Spleen (tissue), 11 donors: ENCODE measurements around the gene ZBTB8B. TPM values are rescaled to one million over a fixed set of nuclear protein-coding genes. Genes with fewer than 3 reads are reported as not detected.

Experiments
- DNase-seq: peaks from one replicate; pipeline ENCODE4 v3.0.0-alpha.2; 2020
- H3K27ac ChIP-seq, 8 donors: fragments of 200-600 bp; sonication (generic) in 7 of 8; 1 replicate in 4 of 8; 2 replicates in 4 of 8; pipeline versions ENCODE4 v1.5.0 to v1.8.0; 2016 to 2021; ENCODE audit warnings: inconsistent platforms in 4 of 8, mild to moderate bottlenecking in 4 of 8, moderate library complexity in 1 of 8
- H3K27me3 ChIP-seq, 7 donors: fragments of 200-600 bp; sonication (generic) in 6 of 7; replicated peaks in 1 of 7; 1 replicate in 4 of 7; 2 replicates in 3 of 7; pipeline versions ENCODE4 v1.5.0 to v1.8.0; 2016 to 2021; ENCODE audit warnings: inconsistent platforms in 3 of 7, mild to moderate bottlenecking in 1 of 7
- H3K36me3 ChIP-seq, 6 donors: fragments of 200-600 bp; sonication (generic) in 5 of 6; 1 replicate in 4 of 6; 2 replicates in 2 of 6; pipeline versions ENCODE4 v1.5.0 to v1.8.0; 2016 to 2021; ENCODE audit warnings: inconsistent platforms in 2 of 6
- H3K4me1 ChIP-seq, 6 donors: fragments of 200-600 bp; sonication (generic) in 5 of 6; 1 replicate in 3 of 6; 2 replicates in 3 of 6; pipeline versions ENCODE4 v1.5.0 to v1.8.0; 2016 to 2021; ENCODE audit warnings: inconsistent platforms in 3 of 6
- H3K4me3 ChIP-seq, 8 donors: fragments of 200-600 bp; sonication (generic) in 7 of 8; 1 replicate in 4 of 8; 2 replicates in 4 of 8; pipeline versions ENCODE4 v1.5.0 to v1.8.0; 2016 to 2021; ENCODE audit warnings: inconsistent platforms in 4 of 8, mild to moderate bottlenecking in 4 of 8, moderate library complexity in 2 of 8
- H3K9me3 ChIP-seq, 8 donors: fragments of 200-600 bp; sonication (generic) in 7 of 8; 1 replicate in 4 of 8; 2 replicates in 4 of 8; pipeline versions ENCODE4 v1.5.0 to v1.8.0; 2016 to 2021; ENCODE audit warnings: inconsistent platforms in 4 of 8
- POLR2A ChIP-seq, 3 donors: fragments of 450-650 bp; IDR thresholded peaks; one replicate each; pipeline ENCODE4 v1.5.1; 2017; ENCODE audit warnings: antibody characterized with exemption in 3 of 3, mild to moderate bottlenecking in 1 of 3
- POLR2AphosphoS5 ChIP-seq, 3 donors: sonication (generic); formaldehyde crosslinking; IDR thresholded peaks; one replicate each; pipeline ENCODE4 v1.5.1; 2017; ENCODE audit warnings: antibody characterized with exemption in 3 of 3
- WGBS, 5 donors: extraction: QIAGEN DNeasy Blood & Tissue Kit in 3 of 5; methylation state at CpG; one replicate each; pipeline versions ENCODE4 v1.1.5 to v1.1.7; 2013 to 2018; 5-methylcytosine and 5-hydroxymethylcytosine counted together
- intact Hi-C: fragments of 100-400 bp; cut with DNase I; formaldehyde crosslinking; loops from one replicate; pipeline ENCODE4 v1.15.0; 2023; ENCODE audit warnings: low total_unique reads
- polyA plus RNA-seq, 3 donors: library from polyadenylated mRNA; stranded (reverse); fragments of 200-250 nt; gene quantifications; one replicate each; pipeline ENCODE4 v1.2.1, GENCODE V29; 2013
- total RNA-seq, 7 donors: library from RNA; depleted of rRNA in 3 of 7; stranded (reverse); fragments of >200 nt in 3 of 7; fragmentation: NEBNext Ultra II Directional in 4 of 7; extraction: Animal tissue kit (Norgen Biotek cat#: 25700) in 4 of 7; gene quantifications; one replicate each; pipeline versions ENCODE4 v1.1.0 to v1.2.1, GENCODE V29; 2016 to 2021
- TF ChIP-seq, protein P1 (sequence below), 11 experiments: fragments of 200-600 bp in 7 of 11; fragments of 450-650 bp in 4 of 11; sonication (generic) in 4 of 11; IDR thresholded peaks in 8 of 11; conservative IDR thresholded peaks in 3 of 11; 1 replicate in 7 of 11; 2 replicates in 4 of 11; pipeline versions ENCODE4 v1.4.0 to v1.8.0; 2016 to 2021; ENCODE audit warnings: antibody characterized with exemption in 11 of 11, inconsistent platforms in 4 of 11, mild to moderate bottlenecking in 1 of 11
- donor health status: healthy with polysubstance abuse.
- donor health status: DM: no; HTN: no; CAD: no; lungs with moderate emphysema.
- donor health status: DM: no; HTN: no; CAD: no.
- donor health status: Bipolar disorder and iron deficiency.
- donor health status: healthy.
- donor health status: DM: no; HTN: no; CAD: no.
- donor health status: DM: yes; HTN: yes; CAD: no.

The ZBTB8B gene
- total and polyA plus RNA-seq, 10 donors: under 0.01 TPM; not detected in 9

- DNase-seq: no peak
- H3K36me3 ChIP-seq: no peaks in the 10 kb centered on the region
- peaks cover 0 to 21% (median 0%) of the 10 kb centered on the region in 7 donors for H3K27me3 ChIP-seq
- intact Hi-C loops: no loop called here
- H3K4me1 ChIP-seq: no peaks in the 10 kb centered on the region
- no peak overlapping the region for H3K27ac ChIP-seq
- WGBS, 5 donors: 77 to 86% (median 81%) methylated on average over 1 of the region's 1 CpG
- no peak overlapping the region for H3K4me3 ChIP-seq
- TF ChIP-seq, protein P1, sequence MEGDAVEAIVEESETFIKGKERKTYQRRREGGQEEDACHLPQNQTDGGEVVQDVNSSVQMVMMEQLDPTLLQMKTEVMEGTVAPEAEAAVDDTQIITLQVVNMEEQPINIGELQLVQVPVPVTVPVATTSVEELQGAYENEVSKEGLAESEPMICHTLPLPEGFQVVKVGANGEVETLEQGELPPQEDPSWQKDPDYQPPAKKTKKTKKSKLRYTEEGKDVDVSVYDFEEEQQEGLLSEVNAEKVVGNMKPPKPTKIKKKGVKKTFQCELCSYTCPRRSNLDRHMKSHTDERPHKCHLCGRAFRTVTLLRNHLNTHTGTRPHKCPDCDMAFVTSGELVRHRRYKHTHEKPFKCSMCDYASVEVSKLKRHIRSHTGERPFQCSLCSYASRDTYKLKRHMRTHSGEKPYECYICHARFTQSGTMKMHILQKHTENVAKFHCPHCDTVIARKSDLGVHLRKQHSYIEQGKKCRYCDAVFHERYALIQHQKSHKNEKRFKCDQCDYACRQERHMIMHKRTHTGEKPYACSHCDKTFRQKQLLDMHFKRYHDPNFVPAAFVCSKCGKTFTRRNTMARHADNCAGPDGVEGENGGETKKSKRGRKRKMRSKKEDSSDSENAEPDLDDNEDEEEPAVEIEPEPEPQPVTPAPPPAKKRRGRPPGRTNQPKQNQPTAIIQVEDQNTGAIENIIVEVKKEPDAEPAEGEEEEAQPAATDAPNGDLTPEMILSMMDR (IDR thresholded peaks at IDR 0.05 in 8 of 11, conservative IDR thresholded peaks at IDR 0.05 in 3 of 11): no peak
- TF ChIP-seq POLR2AphosphoS5 (IDR thresholded peaks at IDR 0.05) (no peak), POLR2A (IDR thresholded peaks at IDR 0.05) (no peak)
- no peaks in the 10 kb centered on the region for H3K9me3 ChIP-seq
Observed at GRCh38 chr1:32494196-32494595, 29.3 kb downstream of the ZBTB8B start.

DNA sequence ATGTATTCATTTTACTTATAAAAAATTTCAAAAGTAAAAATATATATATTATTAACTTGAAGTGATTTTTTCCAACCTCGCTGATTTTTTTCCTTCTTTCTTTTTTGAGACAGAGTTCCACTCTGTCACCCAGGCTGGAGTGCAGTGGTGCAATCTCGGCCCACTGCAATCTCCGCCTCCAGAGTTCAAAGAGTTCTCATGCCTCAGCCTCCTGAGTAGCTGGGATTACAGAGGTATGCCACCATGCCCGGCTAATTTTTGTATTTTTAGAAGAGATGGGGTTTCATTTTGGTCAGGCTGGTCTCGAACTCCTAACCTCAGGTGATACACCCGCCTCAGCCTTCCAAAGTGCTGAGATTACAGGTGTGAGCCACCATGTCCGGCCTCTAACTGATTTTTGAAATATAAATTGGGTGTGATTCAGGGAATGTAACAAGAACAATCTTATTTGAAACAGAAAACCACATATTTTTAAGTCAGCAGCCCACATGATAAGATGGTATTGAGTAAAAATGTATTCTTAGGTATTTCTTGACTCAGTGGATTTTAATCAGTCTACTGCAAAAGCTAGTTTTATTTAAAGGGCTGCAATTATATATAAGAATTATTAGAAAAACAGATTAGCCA lies 30.0 kb downstream of the ZBTB8B start:
- no peak overlapping the region for H3K27ac ChIP-seq
- H3K4me1 ChIP-seq: peaks cover 0 to 5% (median under 1%) of the 10 kb centered on the region in 6 donors
- H3K36me3 ChIP-seq: no peaks in the 10 kb centered on the region
- no peak overlapping the region for H3K4me3 ChIP-seq
- WGBS, 5 donors: 79 to 87% (median 83%) methylated on average over 7 of the region's 7 CpGs
- no peaks in the 10 kb centered on the region for H3K9me3 ChIP-seq
- intact Hi-C loops: no loop called here
- DNase-seq: no peak
- peaks cover 0 to 27% (median 0%) of the 10 kb centered on the region in 7 donors for H3K27me3 ChIP-seq
- TF ChIP-seq POLR2AphosphoS5 (IDR thresholded peaks at IDR 0.05) (no peak), POLR2A (IDR thresholded peaks at IDR 0.05) (no peak)
- TF ChIP-seq, protein P1 (IDR thresholded peaks at IDR 0.05 in 8 of 11, conservative IDR thresholded peaks at IDR 0.05 in 3 of 11): no peak

DNA sequence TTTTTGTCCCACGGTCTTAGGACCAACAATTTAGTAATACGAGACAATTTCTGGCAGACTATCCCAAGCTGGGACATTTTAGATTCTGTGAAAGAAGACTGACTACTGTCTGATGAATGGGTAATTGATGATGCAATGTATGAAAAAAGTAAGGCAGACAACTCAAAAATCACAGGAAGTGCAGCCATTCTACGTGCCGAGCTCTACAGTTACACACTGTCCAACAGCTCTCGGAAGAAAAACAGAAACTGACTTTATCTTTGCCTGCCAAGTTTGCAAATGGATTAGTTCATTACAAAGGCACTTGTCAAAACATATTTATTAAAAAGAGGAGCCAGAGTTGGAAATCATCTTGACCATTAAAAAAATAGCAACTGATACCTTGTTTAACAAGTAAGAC lies 31.3 kb downstream of the ZBTB8B start:
- intact Hi-C loops: no loop called here
- peaks cover 0 to 40% (median 0%) of the 10 kb centered on the region in 7 donors for H3K27me3 ChIP-seq
- H3K4me3 ChIP-seq: no peak overlapping the region
- H3K36me3 ChIP-seq: no peaks in the 10 kb centered on the region
- H3K9me3 ChIP-seq: no peaks in the 10 kb centered on the region
- WGBS, 5 donors: 51 to 75% (median 55%) methylated on average over 5 of the region's 5 CpGs
- H3K27ac ChIP-seq: no peak overlapping the region
- H3K4me1 ChIP-seq: peaks cover 3 to 15% (median 7%) of the 10 kb centered on the region in 6 donors
- DNase-seq: no peak
- no peak for TF ChIP-seq POLR2A (IDR thresholded peaks at IDR 0.05)
- TF ChIP-seq POLR2AphosphoS5 (IDR thresholded peaks at IDR 0.05): no peak

- DNase-seq: no peak
- H3K4me3 ChIP-seq: no peak overlapping the region
- H3K27me3 ChIP-seq: peaks cover 0 to 45% (median 0%) of the 10 kb centered on the region in 7 donors
- H3K36me3 ChIP-seq: no peaks in the 10 kb centered on the region
- intact Hi-C loops: no loop called here
- peaks cover 5 to 26% (median 10%) of the 10 kb centered on the region in 6 donors for H3K4me1 ChIP-seq
- no peaks in the 10 kb centered on the region for H3K9me3 ChIP-seq
- H3K27ac ChIP-seq: no peak overlapping the region
- 91 to 96% (median 94%) methylated on average over 8 of the region's 8 CpGs for WGBS, 5 donors
- no peak for TF ChIP-seq POLR2A (IDR thresholded peaks at IDR 0.05)
- TF ChIP-seq, protein P1 (IDR thresholded peaks at IDR 0.05 in 8 of 11, conservative IDR thresholded peaks at IDR 0.05 in 3 of 11): no peak
- no peak for TF ChIP-seq POLR2AphosphoS5 (IDR thresholded peaks at IDR 0.05)
Observed at GRCh38 chr1:32498751-32499150, 33.9 kb downstream of the ZBTB8B start.
